Neural cell (in vitro differentiated cells): ENCODE data around the gene TBX2. TPM values are rescaled to one million over a fixed set of nuclear protein-coding genes. Genes with fewer than 3 reads are reported as not detected.

Source experiments
- H2AFZ ChIP-seq: fragments of 200-600, 300-800 bp; sonication (generic), shearing (Covaris generic); 2 replicates; pipeline ENCODE4 v1.6.0; 2014; ENCODE audit warnings: low read depth, mild to moderate bottlenecking, antibody characterized with exemption, low read length, moderate library complexity
- H3F3A ChIP-seq: fragments of 200-600 bp; shearing (Covaris generic); 2 replicates; pipeline ENCODE4 v1.6.1; 2016; ENCODE audit warnings: mild to moderate bottlenecking, moderate library complexity, mixed read lengths, antibody characterized with exemption, low read length; ENCODE audit not compliant: insufficient read depth, poor library complexity, severe bottlenecking
- H3K27ac ChIP-seq: fragments of 200-600, 300-800 bp; sonication (generic), shearing (Covaris generic); 2 replicates; pipeline ENCODE4 v1.5.1; 2014; ENCODE audit warnings: mild to moderate bottlenecking, low read length, moderate library complexity
- H3K27me3 ChIP-seq: fragments of 300-800, 200-600 bp; sonication (generic), shearing (Covaris generic); 2 replicates; pipeline ENCODE4 v1.6.0; 2014; ENCODE audit warnings: mild to moderate bottlenecking, low read depth, low read length, moderate library complexity; ENCODE audit not compliant: insufficient read depth
- H3K36me3 ChIP-seq: fragments of 300-800, 200-600 bp; sonication (generic), shearing (Covaris generic); 2 replicates; pipeline ENCODE4 v1.5.1; 2014; ENCODE audit warnings: mild to moderate bottlenecking, antibody characterized with exemption, low read length, moderate library complexity; ENCODE audit not compliant: insufficient read depth
- H3K4me2 ChIP-seq: fragments of 300-800, 200-600 bp; sonication (generic), shearing (Covaris generic); 2 replicates; pipeline ENCODE4 v1.6.0; 2014; ENCODE audit warnings: mild to moderate bottlenecking, low read length
- H3K4me3 ChIP-seq: fragments of 300-800, 200-600 bp; sonication (generic), shearing (Covaris generic); 2 replicates; pipeline ENCODE4 v1.5.1; 2014; ENCODE audit warnings: mild to moderate bottlenecking, low read length, moderate library complexity
- H3K79me2 ChIP-seq: fragments of 200-600 bp; shearing (Covaris generic); replicated peaks from 2 replicates; pipeline ENCODE4 v1.6.0; 2014; ENCODE audit warnings: mild to moderate bottlenecking, low read length, moderate library complexity; ENCODE audit not compliant: insufficient read depth
- H3K9ac ChIP-seq: fragments of 300-800, 200-600 bp; sonication (generic), shearing (Covaris generic); 2 replicates; pipeline ENCODE4 v1.6.1; 2016; ENCODE audit warnings: mild to moderate bottlenecking, low read length, mixed read lengths
- H3K9me2 ChIP-seq: fragments of 200-600 bp; shearing (Covaris generic); 2 replicates; pipeline ENCODE4 v1.6.1; 2016; ENCODE audit warnings: mild to moderate bottlenecking, low read length, mixed read lengths; ENCODE audit not compliant: insufficient read depth
- H3K9me3 ChIP-seq: fragments of 200-600, 300-800 bp; sonication (generic), shearing (Covaris generic); 2 replicates; pipeline ENCODE4 v1.6.1; 2016; ENCODE audit warnings: mild to moderate bottlenecking, mixed run types, low read length, moderate library complexity, mixed read lengths
- H4K20me1 ChIP-seq: fragments of 200-600 bp; shearing (Covaris generic); 2 replicates; pipeline ENCODE4 v1.6.1; 2016; ENCODE audit warnings: mild to moderate bottlenecking, mixed run types; ENCODE audit not compliant: insufficient read depth
- EP300 ChIP-seq: fragments of 450-650 bp; conservative IDR thresholded peaks from 2 replicates; pipeline ENCODE4 v1.6.1; 2014; ENCODE audit warnings: antibody characterized with exemption, mild to moderate bottlenecking, moderate library complexity; ENCODE audit not compliant: poor library complexity, severe bottlenecking
- EZH2 ChIP-seq: fragments of 200-600, 300-800 bp; shearing (Covaris generic), sonication (generic); IDR thresholded peaks from 2 replicates; pipeline ENCODE4 v1.6.1; 2014; ENCODE audit warnings: antibody characterized with exemption, low read length, borderline replicate concordance, mild to moderate bottlenecking; ENCODE audit not compliant: insufficient read depth, poor library complexity, severe bottlenecking
- MXI1 ChIP-seq: fragments of 450-650 bp; conservative IDR thresholded peaks from 2 replicates; pipeline ENCODE4 v1.6.1; 2014; ENCODE audit warnings: antibody characterized with exemption, mild to moderate bottlenecking; ENCODE audit not compliant: poor library complexity, severe bottlenecking
- POLR2AphosphoS5 ChIP-seq: IDR thresholded peaks from 2 replicates; pipeline ENCODE4 v1.6.1; 2012
- RAD21 ChIP-seq: fragments of 450-650 bp; conservative IDR thresholded peaks from 2 replicates; pipeline ENCODE4 v1.6.1; 2014; ENCODE audit warnings: antibody characterized with exemption, mild to moderate bottlenecking, moderate library complexity
- SMC3 ChIP-seq: fragments of 450-650 bp; conservative IDR thresholded peaks from 2 replicates; pipeline ENCODE4 v1.6.1; 2014; ENCODE audit warnings: antibody characterized with exemption, mild to moderate bottlenecking, moderate library complexity; ENCODE audit not compliant: poor library complexity
- TAF1 ChIP-seq: IDR thresholded peaks from 2 replicates; pipeline ENCODE4 v1.6.1; 2012; ENCODE audit warnings: low read depth
- polyA plus RNA-seq: library from polyadenylated mRNA; depleted of rRNA; stranded (reverse); fragments of >200 nt; gene quantifications from 2 replicates; pipeline ENCODE4 v1.2.3, GENCODE V29; 2014
- TF ChIP-seq, protein P1 (sequence below): IDR thresholded peaks from 2 replicates; pipeline ENCODE4 v1.6.1; 2012; ENCODE audit warnings: borderline replicate concordance
- TF ChIP-seq, protein P2 (sequence below): fragments of 450-650 bp; IDR thresholded peaks from 2 replicates; pipeline ENCODE4 v1.5.1; 2014; ENCODE audit warnings: antibody characterized with exemption, mild to moderate bottlenecking, moderate library complexity; ENCODE audit not compliant: poor library complexity, severe bottlenecking

The TBX2 gene
- polyA plus RNA-seq, 1 donor from 2014 or later: not detected

DNA sequence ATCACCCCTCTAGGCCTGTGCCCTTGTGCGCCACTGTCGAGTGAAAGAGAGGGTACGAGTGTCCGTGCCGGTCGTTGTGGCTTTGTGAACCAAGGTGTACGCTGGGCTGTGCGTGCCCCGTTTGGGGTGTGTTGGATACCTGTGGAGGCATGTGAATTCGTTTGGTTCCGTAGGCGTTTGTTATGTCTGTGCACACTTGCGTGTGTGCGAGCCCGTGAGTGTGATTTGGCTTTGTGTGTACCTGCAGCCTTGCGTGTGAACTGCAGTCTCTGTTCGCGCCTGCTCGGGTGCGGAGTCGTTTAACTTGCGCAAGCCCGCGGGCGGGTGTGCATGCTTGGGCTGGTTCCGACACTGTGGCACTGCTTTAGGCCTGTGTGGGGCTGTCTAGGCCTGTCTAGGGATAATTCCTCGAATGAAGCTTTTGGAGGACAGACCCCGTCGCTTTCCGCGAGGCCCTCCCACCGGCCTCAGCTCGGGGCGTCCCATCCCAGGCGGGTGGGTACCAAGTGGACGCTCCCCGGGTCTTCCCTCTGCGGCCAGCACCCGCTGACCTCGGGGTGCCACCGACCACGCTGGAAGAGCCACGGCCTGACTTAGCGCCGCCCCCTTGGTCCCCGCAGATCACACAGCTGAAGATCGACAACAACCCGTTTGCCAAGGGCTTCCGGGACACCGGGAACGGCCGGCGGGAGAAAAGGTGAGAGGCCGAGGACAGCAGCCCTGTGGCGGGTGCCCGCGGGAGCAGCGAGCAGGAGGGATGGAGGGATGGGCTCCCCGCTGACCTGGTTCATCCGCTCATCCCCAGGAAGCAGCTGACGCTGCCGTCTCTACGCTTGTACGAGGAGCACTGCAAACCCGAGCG lies 4.4 kb downstream of the TBX2 start:
- TF ChIP-seq EP300 (no peak), POLR2AphosphoS5 (peak; percentile 86), EZH2 (peak; percentile 22), RAD21 (no peak), TAF1 (no peak), SMC3 (no peak), MXI1 (no peak)
- TF ChIP-seq, protein P1, sequence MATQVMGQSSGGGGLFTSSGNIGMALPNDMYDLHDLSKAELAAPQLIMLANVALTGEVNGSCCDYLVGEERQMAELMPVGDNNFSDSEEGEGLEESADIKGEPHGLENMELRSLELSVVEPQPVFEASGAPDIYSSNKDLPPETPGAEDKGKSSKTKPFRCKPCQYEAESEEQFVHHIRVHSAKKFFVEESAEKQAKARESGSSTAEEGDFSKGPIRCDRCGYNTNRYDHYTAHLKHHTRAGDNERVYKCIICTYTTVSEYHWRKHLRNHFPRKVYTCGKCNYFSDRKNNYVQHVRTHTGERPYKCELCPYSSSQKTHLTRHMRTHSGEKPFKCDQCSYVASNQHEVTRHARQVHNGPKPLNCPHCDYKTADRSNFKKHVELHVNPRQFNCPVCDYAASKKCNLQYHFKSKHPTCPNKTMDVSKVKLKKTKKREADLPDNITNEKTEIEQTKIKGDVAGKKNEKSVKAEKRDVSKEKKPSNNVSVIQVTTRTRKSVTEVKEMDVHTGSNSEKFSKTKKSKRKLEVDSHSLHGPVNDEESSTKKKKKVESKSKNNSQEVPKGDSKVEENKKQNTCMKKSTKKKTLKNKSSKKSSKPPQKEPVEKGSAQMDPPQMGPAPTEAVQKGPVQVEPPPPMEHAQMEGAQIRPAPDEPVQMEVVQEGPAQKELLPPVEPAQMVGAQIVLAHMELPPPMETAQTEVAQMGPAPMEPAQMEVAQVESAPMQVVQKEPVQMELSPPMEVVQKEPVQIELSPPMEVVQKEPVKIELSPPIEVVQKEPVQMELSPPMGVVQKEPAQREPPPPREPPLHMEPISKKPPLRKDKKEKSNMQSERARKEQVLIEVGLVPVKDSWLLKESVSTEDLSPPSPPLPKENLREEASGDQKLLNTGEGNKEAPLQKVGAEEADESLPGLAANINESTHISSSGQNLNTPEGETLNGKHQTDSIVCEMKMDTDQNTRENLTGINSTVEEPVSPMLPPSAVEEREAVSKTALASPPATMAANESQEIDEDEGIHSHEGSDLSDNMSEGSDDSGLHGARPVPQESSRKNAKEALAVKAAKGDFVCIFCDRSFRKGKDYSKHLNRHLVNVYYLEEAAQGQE: no peak
- TF ChIP-seq, protein P2, sequence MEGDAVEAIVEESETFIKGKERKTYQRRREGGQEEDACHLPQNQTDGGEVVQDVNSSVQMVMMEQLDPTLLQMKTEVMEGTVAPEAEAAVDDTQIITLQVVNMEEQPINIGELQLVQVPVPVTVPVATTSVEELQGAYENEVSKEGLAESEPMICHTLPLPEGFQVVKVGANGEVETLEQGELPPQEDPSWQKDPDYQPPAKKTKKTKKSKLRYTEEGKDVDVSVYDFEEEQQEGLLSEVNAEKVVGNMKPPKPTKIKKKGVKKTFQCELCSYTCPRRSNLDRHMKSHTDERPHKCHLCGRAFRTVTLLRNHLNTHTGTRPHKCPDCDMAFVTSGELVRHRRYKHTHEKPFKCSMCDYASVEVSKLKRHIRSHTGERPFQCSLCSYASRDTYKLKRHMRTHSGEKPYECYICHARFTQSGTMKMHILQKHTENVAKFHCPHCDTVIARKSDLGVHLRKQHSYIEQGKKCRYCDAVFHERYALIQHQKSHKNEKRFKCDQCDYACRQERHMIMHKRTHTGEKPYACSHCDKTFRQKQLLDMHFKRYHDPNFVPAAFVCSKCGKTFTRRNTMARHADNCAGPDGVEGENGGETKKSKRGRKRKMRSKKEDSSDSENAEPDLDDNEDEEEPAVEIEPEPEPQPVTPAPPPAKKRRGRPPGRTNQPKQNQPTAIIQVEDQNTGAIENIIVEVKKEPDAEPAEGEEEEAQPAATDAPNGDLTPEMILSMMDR: no peak
- Histone ChIP-seq H3K79me2 (no peaks in the 10 kb centered on the region), H3F3A (no peaks in the 10 kb centered on the region), H3K9me2 (no peaks in the 10 kb centered on the region), H3K4me3 (peak overlapping the region; percentile 53), H3K27me3 (peaks cover 96% of the 10 kb centered on the region), H3K27ac (no peak overlapping the region), H2AFZ (no peak overlapping the region), H3K9ac (no peak overlapping the region), H3K36me3 (no peaks in the 10 kb centered on the region), H3K9me3 (no peaks in the 10 kb centered on the region), H4K20me1 (no peaks in the 10 kb centered on the region), H3K4me2 (no peak overlapping the region)

DNA sequence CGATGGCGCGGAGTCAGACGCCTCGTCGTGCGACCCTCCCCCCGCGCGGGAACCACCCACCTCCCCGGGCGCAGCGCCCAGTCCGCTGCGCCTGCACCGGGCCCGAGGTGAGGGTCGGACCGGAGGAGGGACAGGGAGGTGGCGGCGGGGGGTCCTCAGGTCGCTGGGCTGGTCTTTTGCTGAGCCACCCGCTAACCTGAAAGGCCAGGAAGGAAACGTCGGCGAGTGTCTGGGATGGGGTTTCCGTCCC lies 4.9 kb downstream of the TBX2 start:
- Histone ChIP-seq H3F3A (no peaks in the 10 kb centered on the region), H3K4me2 (no peak overlapping the region), H4K20me1 (no peaks in the 10 kb centered on the region), H3K27me3 (peaks cover 94% of the 10 kb centered on the region), H3K9me2 (no peaks in the 10 kb centered on the region), H3K9me3 (no peaks in the 10 kb centered on the region), H3K4me3 (peak overlapping the region; percentile 53), H3K9ac (no peak overlapping the region), H3K79me2 (no peaks in the 10 kb centered on the region), H3K27ac (no peak overlapping the region), H3K36me3 (no peaks in the 10 kb centered on the region), H2AFZ (no peak overlapping the region)
- no peak for TF ChIP-seq POLR2AphosphoS5
- TF ChIP-seq EZH2: no peak
- no peak for TF ChIP-seq MXI1
- TF ChIP-seq RAD21: no peak
- no peak for TF ChIP-seq EP300
- TF ChIP-seq, protein P1: no peak
- no peak for TF ChIP-seq TAF1
- TF ChIP-seq, protein P2: no peak
- TF ChIP-seq SMC3: no peak
